Measurements from ENCODE around the gene CDH23.

CDH23 gene

DNA sequence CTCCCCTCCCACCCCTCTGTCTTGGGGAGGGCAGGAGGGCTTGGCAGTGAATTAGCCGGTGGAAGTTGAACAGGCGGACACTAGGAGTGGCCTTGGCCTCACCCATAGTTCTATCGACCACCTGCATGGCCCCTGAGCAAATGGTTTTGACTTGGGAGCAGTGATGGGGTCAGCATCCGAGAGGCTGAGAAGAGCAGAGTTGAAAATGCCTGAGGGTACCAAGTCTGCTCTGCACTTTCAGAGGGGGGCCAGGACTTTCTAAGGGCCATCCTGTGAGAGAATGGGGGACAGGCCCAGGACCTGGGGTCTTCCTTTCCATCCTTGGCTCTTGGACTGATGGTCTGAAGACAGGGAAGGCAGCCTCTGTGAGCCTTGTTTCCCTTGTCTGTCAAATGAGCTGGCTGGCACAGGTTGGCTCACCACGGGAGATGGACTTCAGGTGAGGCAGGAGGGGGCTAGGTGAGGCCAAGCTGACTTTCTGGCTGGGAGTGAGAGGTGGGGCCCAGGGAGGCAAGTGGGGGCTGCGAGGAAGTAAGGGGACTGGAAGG is 29.4 kb downstream of the CDH23 start:
- no peak for DNase-seq

DNA sequence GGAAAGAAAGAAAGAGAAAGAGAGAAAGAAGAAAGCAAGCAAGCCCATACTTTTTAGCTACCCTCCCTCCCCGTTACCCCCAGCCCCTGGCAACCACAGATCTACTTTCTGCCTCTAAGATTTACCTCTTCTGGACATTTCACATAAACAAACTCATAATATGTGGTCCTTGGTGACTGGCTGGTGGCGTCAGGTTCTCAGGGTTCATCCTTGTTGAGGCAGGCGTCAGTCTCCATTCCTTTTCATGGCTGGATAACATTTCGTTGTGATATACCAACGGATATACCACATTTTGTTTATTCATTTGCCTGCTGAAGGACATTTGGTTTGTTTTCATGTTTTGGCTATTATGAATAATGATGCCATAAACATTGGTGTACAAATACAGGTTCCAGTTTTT is 30.5 kb downstream of the CDH23 start:
- DNase-seq = no peak

DNA sequence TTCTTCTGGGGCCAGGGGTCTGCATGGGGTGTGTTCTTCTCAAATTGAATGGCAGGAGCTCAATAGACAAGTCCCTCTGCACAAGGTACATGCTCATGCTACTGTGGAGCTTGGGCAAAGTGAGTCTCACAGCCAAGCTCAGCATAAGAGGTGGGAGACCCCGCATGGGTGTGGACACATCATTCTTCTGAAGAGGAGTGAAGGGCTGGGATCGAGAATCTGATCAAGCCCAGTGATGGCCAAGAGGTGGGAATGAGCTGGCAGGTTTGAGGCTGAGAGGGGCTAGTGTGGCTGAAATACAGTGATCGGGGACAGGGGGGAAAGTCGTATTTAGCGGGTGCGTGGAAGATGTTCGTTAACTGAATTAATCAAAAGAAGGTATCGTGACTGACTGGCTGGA is 32.6 kb downstream of the CDH23 start:
- no peak for DNase-seq

DNA sequence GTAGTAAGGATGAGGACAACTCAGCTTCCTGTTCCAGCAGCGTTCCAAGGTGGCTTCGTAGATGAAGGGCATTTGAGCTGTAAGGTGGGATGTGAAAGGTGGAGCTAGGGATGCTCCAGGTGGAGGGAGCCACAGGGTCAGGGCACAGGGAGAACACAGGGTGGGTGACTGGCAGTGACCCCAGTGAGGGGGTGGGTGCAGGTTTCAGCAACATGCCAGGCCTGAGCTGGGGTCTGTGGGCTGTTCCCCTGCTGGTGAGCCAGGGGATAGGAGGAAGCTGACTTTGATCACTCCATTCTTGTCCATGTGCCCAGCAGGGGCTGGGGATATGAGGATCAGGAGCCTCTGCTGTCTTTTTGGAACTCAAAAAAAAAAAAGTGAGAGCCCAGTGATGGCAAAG is 33.2 kb downstream of the CDH23 start:
- no peak for DNase-seq

DNA sequence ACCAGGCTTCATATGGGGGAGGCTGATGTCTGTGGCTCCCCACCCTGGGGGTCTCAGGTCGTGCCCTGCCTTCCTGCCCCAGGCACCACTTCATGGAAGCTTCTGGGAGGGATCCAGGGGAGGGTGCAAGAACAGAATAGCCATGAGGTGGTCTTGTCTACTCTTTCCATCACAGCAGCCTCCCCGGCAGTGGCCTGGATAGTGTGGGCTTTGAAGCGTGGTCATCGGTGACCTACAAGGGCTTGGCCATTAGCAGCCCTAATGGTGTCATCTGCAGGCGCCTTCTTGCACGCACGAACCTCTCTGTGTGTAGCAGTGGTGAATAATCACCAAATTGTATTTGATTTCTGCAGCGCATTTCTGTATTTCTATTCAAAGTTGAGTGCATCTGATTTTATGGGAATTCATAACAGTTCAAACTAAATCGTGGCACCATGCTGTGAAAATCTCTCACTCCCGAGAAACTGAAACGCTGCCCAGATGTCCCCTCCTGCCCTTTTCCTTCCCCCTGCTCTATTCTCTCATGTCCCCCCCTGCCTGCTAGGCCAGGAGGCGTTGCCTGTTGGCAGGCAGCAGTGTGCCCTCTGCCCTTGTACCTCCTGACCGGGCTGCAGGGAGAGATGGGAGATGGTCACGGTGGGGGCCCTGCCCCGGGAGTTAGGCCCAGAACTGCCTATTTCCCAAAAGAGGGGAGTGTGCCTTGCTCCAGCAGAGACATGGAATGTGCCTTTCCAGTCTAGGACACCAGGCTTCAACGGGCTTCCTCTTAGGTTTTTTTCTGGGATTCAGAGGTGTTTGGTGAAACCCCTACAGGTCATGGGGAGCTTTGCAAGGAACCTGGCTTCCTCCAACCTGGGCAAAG is 34.8 kb downstream of the CDH23 start:
- no peak for DNase-seq

DNA sequence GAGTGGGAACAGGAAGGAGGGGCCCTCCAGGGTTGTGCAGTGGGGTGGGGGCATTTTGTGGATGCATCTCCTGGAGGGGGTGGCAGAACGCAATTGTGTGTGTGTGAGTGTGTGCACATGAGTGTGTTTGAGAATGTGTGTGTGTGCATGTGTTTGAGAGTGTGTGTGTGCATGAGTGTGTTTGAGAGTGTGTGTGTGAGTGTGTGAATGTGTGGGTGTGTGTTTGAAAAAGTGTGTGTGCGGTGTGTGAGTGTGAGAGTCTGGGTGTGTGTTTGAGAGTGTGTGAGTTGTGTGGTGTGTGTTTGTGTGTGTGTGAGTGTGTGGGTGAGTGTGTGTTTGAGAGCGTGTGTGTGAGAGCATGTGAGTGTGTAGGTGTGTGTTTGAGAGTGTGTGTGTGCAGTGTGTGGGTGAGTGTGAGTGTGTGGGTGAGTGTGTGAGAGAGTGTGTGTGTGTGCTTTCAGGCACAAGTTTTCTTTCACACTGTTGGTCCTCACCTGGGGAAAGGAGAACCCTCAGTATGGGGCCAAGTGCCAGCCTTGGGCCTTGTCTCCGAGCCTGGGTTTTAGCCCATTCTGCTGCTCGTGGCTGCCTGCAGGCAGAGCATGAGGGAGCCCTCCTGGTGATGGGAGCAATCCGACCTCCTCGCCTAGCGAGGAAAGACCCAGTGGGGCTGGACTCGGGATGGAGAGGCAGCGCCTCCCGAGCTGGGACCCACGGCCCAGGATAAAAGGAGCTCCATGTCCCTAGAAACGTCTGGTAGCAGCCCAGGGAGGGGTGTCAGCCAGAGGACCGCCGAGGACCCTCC is 35.6 kb downstream of the CDH23 start:
- no peak for DNase-seq

DNA sequence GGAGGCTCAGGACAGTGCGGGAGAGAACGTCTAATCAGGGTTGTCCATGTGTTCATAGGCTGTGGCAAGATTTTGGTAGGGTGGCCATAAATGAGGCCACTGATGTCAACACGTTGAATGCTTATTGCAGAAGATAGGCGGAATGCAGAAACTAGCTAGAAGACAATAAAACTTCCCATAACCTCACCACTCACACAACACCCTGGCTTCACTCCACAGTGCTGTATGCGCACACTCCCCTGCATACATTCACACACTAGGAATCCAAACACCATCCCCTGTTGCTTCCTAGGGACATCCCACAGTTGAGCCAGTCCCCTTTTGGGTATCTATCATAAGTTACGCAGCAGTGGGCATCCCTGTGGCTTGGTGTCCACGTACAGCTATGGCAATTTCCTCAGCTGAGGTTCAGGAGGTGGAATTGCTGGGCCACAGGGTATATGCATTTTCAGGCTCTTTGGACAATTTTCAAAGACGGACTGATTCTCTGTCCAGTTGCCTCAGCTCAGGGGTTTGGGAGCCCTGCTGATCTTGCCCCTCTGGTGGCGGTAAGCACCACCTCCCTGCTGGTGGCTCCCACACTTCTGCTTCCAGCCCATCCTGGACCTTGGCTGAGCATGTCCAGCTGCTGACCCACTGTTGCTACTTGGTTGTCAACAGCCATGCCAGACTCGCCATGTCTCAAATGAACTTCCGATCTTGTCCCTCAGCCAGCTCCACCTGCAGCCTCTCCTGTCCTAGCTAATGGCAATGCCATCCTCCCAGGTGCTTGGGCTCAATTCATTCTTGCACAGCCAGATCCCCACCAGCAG is 36.4 kb downstream of the CDH23 start:
- DNase-seq = no peak

DNA sequence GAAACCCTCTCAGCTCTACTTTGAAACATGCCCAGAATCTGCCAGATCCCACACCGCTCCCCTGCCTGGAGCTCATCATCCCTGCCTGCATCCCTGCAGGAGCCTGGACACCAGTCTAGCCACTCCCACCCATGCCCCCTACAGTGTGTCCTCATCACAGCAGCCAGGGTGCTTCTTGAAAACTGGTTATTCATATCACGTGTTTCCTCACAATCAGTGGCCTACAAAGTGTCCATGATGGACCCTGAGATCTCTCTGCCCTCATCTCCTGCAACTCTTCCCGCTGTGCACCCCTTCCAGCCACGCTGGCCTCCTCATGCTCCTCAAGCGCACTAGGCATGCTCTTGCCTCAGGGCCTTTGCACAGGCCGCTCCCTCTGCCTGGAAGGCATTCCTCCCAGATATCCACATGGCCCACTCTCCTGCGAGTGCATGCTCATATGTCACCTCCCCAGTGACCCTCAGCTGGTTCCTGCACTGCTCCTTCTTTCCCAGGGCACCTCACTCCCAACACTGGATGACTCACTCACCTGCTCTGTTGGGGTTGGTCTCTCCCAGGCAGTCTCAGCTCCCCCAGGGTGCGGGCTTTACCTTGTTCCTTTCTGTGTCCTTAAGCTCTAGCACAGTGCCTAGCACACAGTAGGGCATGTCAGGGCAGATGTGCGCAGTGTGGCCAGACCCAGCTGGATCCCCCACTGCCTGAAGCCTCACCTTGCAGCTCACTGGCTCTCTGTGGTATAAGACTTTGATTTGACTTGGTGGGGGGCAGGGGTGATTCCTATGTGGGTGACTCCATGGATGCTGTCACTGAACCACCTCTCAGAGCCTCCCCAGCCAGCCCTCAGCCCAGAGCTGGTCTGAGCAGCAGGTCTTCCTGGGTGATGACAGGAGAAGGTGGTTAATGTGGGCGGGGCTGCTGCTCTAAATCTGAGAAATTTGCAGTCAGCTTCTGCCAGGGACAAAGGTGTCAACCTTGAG is 37.3 kb downstream of the CDH23 start:
- no peak for DNase-seq

DNA sequence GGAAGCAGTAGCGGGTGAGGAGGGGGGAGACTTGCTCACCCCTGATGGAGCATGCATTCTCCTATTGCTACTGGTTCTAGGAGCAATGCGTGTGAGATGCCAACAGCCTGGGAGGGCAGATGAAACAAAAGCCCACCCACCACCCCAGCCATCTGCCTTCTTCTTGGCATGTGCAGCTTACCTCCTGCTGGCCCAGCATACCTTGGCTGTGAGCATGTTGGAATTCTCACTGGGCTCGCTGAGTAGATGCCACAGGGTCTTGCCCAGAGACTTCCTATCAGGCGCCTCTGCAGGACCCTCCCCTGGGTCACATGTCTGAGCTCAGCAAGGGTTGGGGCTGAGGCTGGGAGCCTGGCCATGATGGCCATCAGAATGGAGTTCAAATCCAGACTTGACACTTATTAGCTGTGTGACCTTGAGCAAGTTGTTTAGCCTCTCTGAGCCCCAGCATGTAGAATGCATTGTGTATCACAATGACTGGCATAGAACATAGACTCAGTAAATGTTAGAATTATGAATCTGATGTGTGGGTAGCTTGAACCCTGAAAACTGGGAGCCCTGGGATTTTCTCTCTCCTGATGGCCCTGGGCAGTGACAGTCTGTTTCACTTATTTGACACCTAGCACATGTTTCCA is 38.2 kb downstream of the CDH23 start:
- DNase-seq = no peak

DNA sequence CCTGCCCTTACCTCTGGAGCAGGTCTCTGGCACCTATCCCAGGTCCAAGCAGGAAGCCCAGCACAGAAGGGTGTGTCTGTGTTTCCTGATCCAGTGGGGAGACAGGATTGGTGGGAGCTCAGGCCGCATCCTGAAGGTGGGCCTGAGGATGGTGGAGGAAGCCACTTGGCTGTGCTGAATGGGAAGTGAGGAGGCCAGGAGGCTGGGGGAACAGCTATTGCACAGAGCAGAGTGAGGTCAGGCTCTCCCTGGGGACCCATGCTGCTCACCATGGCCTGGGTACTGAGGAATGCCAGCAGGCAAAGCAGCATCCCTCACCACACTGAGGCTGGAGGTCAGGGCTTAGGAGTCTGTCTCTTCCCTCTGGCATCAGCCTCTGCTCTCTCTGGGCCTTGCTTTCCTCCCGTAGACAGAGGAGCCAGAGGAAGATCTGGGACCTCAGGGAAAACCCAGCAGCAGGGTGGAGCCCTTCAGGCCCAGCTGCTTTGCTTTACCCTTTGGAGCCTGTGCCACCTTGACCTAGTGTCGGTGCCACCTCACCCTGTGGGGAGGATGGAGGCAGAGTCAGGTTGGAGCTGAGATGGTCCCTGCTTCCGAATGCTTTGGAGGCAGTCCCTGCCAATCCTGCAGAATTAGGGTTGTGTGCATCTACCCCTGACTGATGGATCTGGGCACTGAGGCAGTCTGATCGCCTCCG is 39.0 kb downstream of the CDH23 start:
- no peak for DNase-seq

DNA sequence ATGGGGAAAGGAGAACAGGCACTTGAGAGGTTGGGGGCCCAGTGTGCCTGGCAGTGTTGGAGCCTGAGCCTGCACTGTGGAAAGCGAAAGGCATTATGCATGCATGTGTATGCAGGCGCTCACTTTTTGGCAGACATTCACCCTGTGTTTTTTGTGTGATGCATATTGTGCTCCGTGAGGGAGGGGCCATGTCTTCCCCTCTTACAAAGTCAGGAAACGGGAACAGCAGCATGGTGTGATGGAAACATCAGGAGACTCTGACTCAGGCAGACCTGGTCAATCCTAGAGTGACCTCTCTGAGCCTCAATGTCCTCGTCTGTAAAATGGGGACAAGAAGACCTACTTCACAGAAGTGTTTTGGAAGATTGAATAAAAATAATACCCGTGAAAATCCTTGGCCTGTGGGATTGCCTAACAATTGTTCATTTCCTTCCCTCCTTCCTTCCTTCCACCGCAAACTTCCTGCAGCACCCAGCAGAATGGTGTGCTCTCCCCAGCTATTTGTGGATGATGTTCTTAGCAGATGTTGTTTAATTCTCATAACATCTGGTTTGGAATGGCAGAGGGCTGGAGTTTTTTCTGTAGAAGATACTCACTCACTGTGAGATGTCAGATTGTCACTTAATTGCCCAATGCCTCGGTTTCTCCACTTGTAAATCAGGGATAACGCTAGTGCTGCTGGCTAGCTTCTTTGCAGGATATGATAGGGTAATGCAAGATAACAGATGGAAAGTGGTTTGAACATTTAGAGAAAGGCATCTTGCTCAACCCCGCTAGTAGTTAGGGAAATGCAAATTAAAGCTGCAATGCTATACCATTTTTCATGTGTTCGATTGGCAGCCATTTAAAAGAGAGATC is 39.8 kb downstream of the CDH23 start:
- no peak for DNase-seq

DNA sequence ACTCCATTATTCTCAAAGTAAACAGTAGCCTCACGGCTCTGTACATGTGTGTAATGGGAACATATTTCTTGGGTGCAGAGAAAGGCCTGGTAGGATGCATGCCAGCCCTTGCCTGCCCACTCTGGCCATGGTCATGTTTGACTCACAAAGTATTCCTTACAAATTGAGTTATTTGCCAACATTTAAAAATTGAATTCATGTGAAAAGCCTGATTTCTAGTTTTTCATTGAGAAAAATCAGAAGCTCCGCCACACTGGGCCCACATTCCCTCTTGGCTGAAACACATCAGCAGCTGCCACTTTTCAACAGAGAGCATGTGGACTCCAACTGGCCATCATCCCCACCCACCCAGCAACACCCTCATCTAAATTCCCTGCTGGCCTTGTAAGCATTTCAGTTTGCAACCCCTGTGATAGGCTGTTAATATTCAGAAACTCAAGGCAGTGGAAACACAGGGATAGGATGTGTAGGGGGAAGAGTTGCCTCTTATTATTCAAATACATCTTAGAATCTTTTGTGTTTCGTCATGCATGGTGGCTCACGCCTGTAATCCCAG is 40.9 kb downstream of the CDH23 start:
- DNase-seq = no peak

DNA sequence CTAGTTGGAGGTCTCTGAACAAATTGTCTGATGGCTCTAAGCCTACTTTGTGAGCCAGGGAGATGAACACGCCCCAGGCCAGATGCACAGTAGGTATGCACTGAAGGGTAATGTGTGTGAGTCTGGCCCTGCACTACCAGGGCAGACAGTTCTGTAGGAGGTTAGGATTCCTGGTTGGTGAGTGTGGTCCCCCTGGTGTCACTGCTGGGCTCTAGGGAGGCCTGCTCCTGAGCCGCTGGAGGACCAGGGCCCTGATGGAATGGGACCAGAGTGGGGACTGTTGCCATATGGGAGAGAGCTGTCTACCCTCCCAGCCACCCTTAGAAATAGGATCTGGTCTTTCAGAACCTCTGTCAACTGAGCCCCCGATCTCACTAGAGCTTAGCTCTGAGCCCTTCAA is 42.0 kb downstream of the CDH23 start:
- DNase-seq = no peak

DNA sequence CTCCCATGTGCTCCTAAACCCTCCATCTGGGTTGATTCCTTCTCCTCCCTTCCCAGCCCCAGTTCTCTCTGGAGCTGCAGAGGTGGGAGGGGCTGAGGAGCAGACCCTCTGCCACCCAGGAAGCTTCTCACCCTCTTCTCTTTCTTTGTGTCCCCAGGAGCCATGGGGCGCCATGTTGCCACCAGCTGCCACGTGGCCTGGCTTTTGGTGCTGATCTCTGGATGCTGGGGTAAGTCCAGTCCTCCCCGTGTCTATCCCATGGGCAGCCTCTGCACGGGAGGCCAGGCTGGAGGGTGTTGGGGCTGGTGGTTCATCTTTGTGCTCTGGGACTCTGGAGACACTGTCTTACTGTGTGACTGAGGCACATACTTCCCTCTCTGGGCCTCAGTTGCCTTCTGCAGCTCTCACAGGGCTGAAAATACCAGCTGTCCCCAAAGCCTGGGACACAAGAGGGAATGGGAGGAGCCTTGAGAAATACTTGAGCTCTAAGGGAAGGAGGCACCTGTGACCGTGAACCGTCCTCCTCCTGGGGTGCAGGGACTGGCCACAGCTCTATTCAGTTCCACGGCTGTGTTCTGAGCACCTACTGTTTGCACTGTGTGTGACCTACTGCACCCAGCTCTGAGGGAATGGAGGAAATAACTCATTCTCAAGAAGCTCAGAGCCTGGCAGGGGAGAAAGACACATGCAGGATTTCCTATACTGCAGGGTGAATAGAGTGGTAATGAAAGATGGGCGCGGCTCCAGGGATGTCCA is 43.1 kb downstream of the CDH23 start:
- DNase-seq = no peak

DNA sequence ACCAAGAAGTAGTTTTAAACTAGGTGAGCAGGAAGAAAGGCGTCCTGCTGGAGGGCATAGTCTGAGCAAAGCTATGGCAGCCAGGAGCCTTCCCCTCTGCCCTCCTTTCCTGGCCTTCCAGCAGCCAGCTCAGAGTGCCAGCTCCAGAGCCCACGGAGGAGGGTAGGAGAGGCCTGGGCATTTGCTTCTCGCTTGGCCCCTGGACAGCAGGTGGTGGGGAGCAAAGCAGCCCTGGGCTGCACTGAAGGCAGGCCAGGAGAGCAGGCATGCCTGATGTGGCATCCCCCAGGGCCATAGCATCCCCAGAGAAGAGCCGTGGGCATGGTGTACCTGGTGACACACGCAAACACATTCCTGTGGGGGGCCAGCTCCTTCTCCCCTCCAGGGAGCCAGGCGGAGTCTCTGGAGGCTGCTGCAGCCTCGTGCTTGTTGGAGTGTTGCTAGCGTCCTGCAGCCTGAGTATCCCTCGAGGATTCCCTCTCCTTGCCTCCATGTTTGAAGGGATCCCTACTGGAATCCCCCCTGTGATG is 43.9 kb downstream of the CDH23 start:
- no peak for DNase-seq

DNA sequence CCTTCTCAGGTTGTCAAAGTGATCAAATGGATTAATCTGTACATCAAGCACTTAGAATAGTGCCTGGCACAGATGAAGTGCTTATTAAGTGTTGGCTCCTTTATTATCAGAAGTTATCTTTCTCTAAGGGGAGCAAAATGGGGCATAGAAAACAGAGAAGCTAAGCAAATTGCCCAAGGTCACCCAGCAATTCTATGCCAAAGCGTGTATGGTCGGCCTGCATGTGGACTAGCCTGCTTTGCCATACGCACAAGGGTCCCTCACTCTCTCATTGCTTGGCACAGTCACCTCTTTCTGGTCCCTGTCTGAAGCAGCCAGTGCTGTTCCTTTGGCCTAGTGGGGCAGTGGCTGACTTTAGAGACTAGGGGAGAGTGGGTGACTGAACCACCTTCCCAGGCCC is 45.3 kb downstream of the CDH23 start:
- no peak for DNase-seq

DNA sequence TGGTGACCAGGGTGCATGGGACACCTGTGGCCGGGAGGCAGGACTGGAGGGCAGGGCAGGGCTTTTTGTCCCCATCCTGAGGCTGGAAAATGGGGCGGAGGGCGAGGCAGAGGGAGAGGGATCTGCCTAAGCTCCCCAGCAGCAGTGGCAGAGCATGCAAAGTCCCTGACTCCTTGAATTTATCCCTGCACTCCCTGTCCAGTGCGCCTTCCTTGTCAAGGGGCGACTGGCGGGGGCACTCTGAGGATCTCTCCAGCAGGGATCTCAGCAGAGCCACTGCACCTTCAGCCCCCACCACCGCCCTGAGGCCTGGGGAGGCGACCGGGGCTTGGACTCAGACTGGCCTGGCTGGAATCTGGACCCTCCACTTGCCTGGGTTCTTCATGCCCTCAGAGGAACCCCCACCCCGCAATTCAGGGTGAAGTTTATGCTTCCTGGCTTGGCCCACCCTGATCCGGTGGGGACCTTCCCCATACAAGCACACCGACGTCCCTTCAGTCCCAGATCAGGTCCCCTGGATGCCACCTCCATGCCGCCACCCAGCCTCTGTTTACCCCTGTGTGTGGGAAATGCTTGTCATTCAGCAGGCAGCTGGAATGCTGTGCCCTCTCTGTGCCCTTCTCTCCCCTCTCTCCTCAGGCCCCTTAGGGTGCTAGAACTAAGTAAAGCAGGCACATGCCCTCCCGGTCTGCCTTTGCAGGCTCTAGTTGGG is 46.3 kb downstream of the CDH23 start:
- no peak for DNase-seq

DNA sequence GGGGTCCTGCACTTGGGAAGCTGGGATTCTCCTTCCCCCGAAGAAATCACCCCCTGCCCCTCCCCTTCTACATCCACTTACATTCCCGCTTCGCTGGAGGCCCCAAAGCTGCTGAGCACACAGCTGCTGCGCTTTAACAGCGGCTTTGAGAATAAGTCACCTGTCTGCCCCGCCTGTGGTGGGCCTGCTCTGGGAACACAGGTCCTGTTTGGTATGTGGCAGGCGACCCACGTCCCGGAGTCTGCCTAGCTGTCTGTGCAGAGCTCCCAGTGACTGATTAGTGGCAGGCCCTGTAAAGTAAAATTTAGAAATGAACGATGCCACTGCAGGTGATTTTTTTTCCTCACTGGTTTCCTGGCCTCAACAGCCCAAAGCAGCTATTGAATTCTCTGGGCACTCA is 47.0 kb downstream of the CDH23 start:
- no peak for DNase-seq

Data from activated naive CD4-positive, alpha-beta T cell (primary cell).